ENCODE measurements around the gene KRTAP5-9.
"Not testable (repeated sequence)": the region's sequence is repeated elsewhere in the genome, so short reads cannot be mapped to it uniquely, and the experiment has no call there.

KRTAP5-9 gene

DNA sequence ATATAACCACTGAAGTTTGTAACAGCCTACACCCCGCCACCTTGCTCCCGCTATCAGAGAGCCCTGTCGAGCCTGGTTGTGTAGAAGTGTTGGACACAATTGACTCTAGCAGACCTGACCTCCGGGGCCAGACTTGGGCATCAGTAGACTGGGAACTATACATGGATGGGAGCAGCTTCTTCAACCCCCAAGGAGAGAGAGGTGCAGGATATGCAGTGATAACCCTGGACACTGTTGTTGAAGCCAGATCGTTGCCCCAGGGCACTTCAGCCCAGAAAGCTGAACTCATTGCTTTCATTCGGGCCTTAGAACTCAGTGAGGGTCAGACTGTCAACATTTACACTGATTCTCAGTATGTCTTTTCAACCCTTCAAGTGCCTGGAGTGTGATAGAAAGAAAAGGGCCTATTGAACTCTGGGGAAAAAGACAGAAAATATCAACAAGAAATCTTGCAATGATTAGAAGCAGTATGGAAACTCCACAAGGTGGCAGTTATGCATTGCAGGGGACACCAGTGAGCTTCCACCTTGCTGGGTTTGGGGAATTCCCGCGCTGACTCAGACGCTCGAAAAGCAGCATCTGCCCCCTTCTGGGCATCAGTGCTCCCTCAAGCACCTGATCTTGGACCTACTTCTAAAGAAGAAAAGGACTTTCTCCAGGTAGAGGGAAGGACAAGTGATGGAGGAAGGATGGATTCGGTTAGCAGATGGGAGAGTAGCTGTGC lies 40.8 kb downstream of the KRTAP5-9 start:
- not testable (repeated sequence) for DNase-seq

DNA sequence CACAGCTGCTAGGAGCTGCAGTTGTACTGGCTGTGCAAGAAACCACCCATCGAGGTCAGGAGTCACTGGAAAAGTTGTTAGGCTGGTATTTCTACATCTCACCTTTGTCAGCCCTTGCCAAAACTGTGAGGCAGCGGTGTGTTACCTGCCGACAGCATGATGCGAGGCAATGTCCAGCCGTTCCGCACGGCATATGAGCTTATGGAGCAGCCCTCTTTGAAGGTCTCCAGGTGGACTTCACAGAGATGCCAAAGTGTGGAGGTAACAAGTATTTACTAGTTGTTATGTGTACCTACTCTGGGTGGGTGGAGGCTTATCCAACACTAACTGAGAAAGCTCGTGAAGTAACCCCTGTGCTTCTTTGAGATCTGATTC lies 41.3 kb downstream of the KRTAP5-9 start:
- not testable (repeated sequence) for DNase-seq

All from NCI-H2227 treated with DMSO at 0.1 percent for 48 hours (cell line).